Measurements from ENCODE around the gene BEST2.

The BEST2 gene

GRCh38 chr19:12769689-12770088, 18.1 kb downstream of the BEST2 start:
- DNase-seq (ENCODE audit: low spot score), result no peak

GRCh38 chr19:12770922-12771321, 19.3 kb downstream of the BEST2 start:
- DNase-seq (ENCODE audit: low spot score), result no peak

- DNase-seq (ENCODE audit: low spot score), result no peak
Observed at GRCh38 chr19:12772323-12772722, 20.7 kb downstream of the BEST2 start.

GRCh38 chr19:12773571-12773970, 22.0 kb downstream of the BEST2 start:
- DNase-seq (ENCODE audit: low spot score), result no peak

- no peak for DNase-seq (ENCODE audit: low spot score)
Observed at GRCh38 chr19:12774588-12775555, 23.3 kb downstream of the BEST2 start, which contains the start of gene HOOK2. TSS of gene HOOK2 (minus strand) at chr19:12775552. CDS start at chr19:12775449, 103 bp downstream.

- peak; percentile 80 for DNase-seq (ENCODE audit: low spot score)
Observed at GRCh38 chr19:12777217-12778016, 25.8 kb downstream of the BEST2 start.

- DNase-seq (ENCODE audit: low spot score), result peak; percentile 66
Observed at GRCh38 chr19:12778017-12778904, 26.7 kb downstream of the BEST2 start.

- no peak for DNase-seq (ENCODE audit: low spot score)
Observed at GRCh38 chr19:12778905-12779161, 27.2 kb downstream of the BEST2 start.

- DNase-seq (ENCODE audit: low spot score), result peak; percentile 76
Observed at GRCh38 chr19:12779162-12779993, 27.8 kb downstream of the BEST2 start.

- DNase-seq (ENCODE audit: low spot score), result no peak
Observed at GRCh38 chr19:12782174-12782423, 30.5 kb downstream of the BEST2 start.

- peak; percentile 86 for DNase-seq (ENCODE audit: low spot score)
Observed at GRCh38 chr19:12782424-12783290, 31.1 kb downstream of the BEST2 start.

- DNase-seq (ENCODE audit: low spot score), result no peak
Observed at GRCh38 chr19:12783291-12783848, 31.8 kb downstream of the BEST2 start.

GRCh38 chr19:12783849-12784393, 32.3 kb downstream of the BEST2 start:
- DNase-seq (ENCODE audit: low spot score), result no peak

GRCh38 chr19:12784394-12784870, 32.8 kb downstream of the BEST2 start:
- no peak for DNase-seq (ENCODE audit: low spot score)

- no peak for DNase-seq (ENCODE audit: low spot score)
Observed at GRCh38 chr19:12784871-12785430, 33.4 kb downstream of the BEST2 start.

- DNase-seq (ENCODE audit: low spot score), result no peak
Observed at GRCh38 chr19:12785431-12786031, 33.9 kb downstream of the BEST2 start.

- DNase-seq (ENCODE audit: low spot score), result no peak
Observed at GRCh38 chr19:12786141-12786870, 34.7 kb downstream of the BEST2 start.

GRCh38 chr19:12786952-12787351, 35.4 kb downstream of the BEST2 start:
- no peak for DNase-seq (ENCODE audit: low spot score)
